NCI-H128 (cell line): ENCODE measurements around the gene TCHP.
"Not testable (repeated sequence)": the region's sequence is repeated elsewhere in the genome, so short reads cannot be mapped to it uniquely, and the experiment has no call there.

ENCODE experiments used
- DNase-seq: peaks from one replicate; lab custom pipeline; 2025; ENCODE audit not compliant: unreplicated experiment; lab: John Stamatoyannopoulos, UW

Gene TCHP

DNA sequence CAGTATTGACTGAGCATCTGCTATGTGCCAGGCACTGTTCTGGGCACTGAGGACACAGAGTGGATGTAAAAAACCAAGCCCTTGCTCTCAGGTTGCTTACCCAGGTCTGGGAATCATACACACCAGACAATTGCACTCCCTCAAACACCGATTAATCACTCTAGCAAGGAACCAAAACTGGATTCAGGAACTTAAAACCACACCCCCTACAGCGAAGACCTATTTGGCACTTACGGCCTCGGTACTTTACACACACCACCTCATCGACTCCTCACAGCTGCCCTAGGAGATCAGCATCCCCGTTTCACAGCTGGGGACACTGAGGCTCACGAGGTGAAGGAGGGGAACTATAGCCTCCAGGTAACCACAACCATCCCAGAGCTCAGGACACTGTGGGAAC is 21.3 kb upstream of the TCHP start:
- no peak for DNase-seq

DNA sequence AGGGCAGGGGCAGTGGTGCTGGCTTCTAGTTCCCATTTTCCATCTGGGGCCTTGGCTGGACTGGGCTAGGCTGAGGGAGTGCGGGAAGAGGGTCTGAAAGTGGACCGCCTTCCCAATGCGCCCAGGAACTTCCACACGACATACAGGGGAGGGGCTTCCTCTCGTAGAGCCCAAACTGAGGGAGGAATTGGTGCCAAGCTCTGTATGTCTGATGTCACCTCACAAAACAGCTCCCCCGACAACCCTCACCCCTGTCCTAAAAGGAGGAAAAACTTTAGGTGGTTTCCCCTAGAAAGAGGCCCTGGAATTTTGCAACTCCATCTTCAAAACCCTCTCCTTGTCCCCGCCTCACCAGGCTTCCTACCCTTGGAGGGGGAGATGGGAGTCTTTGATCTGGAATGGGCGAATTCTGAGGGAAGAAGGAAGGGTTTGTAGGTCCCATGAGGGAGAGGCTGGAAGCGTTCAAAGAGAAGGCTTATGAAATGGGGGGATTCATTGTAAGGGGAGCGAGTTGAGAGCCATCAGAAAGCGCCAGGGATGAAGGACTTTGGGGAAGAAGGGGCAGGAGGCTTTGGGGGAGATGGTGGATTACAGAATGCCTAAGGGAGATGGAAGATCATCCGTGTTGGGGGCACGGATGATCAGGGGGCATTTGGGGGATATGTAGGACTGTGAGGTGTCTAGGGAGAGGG is 20.6 kb upstream of the TCHP start:
- DNase-seq, result no peak

GRCh38 chr12:109880043-109880931 is 19.8 kb upstream of the TCHP start, which contains the start of gene GLTP:
GLTP (minus strand) TSS chr12:109880541; CDS start chr12:109880374, 167 bp downstream.
- peak; percentile 75 for DNase-seq

- no peak for DNase-seq
Measured at GRCh38 chr12:109880938-109881337, 19.1 kb upstream of the TCHP start.

- no peak for DNase-seq
Measured at GRCh38 chr12:109881752-109882151, 18.3 kb upstream of the TCHP start.

DNA sequence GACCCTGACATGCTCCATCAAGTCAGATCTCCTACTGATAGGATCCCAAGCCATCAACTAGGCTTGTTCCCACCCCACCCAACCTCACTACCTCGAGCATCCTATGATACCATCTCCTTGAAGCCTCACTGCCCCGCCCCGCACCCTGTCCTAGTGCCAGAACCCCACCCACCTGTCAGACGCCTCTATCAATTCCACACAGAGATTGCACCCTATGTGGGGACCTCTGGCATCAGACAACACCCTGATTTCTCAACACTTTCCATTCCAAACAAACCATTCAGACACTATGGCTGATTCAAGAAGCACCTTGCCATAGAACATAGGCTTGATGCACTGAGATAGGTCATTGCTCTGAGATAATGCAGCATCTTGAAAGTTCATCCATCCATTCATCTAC is 16.6 kb upstream of the TCHP start:
- no peak for DNase-seq

GRCh38 chr12:109885616-109886015 is 14.5 kb upstream of the TCHP start:
- DNase-seq, result no peak

DNA sequence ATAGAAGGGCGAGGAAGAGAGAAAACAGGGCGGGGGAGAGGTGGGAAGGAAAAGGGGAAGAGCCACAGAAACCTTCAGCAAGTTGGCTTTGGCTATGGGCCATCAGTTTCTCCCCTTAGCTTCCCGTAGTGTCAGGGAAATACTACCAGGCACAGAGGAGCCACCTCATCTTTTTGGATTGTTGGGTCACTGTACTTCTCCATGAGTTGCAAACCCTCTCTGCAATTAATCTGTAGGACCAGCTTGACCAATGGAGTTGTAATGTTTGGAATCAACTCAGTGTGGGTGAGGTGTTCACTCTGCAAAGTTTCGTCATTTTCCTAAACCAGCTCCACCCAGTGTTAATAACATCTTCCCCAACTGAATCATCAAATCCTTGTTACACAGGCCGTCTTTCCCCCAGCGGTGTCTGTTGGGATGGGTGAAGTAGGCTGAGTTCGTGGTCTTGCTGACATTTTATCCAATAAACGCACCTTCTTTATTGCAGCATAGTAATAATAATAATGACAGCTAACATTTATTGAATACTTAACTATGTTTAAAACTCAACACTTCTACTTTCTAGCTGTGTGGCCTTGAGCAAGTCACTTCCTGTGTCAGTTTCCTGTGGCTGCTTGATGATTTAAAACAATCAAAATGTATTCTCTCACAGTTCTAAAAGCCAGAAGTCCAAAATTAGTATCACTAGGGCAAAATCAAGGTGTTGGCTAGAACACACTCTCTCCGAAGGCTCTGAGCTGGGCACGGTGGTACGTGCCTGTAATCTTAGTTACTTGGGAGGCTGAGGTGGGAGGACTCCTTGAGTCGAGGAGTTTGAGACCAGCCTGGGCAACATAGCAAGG is 11.7 kb upstream of the TCHP start:
- DNase-seq, result no peak

DNA sequence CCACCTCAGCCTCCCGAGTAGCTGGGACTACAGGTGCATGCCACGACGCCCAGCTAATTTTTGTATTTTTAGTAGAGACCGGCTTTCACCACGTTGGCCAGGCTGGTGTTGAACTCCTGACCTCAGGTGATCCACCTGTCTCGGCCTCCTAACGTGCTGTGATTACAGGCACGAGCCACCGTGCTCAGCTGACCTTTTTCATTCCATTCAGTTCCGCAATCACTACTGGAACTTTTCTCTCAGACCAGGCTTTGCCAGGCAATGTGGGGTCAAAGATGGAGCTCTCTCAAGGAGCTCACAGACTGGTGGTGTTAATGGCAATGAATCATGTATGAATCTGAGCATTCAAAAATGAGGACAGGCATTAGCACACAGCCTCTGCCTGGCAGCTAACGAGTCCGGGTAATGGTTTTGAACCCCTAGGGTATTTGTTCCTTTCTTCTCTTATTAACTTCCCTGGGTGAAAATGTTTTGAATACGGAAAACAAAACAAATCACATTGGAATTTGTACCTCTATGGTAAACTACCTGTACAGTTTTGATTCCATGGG is 9.4 kb upstream of the TCHP start:
- no peak for DNase-seq

- DNase-seq, result not testable (repeated sequence)
Measured at GRCh38 chr12:109891731-109892130, 8.3 kb upstream of the TCHP start.

DNA sequence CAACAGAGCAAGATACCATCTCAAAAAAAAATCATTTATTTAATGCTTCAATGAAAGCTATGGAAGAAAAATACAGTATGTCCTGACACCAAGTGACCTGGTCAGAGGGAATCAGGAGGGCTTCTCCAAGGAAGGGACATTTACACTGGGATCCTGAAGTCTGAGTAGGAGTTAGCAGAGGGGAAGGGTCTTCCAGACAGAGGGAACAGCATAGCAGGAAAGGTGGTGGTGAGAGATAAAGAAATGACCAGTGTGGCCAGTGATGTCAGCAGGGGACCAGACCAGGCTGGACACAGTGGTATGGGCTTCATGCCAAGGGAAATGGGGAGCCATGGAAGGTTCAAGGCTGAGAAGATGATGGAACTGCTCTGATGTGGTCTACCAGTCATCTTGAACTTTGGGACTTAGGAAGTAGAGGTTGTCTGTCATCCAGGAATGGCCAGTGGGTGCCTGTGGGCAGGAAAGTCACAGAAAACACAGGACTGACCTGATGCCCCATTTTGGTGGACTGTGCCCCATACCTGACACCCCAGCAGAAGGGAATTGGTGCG is 7.8 kb upstream of the TCHP start:
- no peak for DNase-seq

DNA sequence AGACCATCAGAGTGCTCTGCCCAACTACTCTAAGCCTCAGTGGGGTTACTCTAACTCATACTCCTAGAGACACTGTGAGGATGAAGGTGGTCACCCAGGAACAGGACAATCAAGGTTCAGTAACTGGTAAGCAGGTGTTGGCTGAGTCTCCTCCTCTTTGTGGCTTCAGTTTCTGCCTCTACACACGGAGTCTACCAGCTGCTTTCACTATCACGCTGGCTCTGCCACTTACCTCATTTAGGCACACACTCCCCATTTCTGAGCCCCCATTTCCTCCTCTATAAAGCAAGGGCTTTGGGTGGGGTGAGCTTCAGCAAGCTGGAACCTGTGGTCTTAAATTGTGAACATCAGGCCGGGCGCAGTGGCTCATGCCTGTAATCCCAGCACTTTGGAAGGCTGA is 7.3 kb upstream of the TCHP start:
- no peak for DNase-seq

GRCh38 chr12:109893261-109893995 is 6.6 kb upstream of the TCHP start:
- DNase-seq, result no peak

DNA sequence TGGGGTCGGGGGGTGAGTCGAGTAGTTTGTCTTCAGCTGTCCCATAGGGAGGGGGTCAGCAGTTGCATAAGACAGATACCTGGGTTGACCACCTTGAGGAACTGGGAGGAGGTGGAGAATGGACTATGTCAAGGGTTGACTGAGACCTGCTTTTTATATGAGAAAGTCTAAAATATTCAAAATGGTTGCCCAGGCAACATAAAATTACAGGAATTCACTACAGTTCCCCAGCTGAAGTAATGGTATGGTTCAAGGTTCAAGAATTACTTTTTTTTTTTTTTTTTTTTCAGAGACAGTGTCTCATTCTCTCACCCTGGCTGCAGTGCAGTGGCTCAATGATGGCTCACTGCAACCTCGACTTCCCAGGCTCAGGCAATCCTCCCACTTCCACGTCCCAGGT is 5.1 kb upstream of the TCHP start:
- DNase-seq, result no peak

DNA sequence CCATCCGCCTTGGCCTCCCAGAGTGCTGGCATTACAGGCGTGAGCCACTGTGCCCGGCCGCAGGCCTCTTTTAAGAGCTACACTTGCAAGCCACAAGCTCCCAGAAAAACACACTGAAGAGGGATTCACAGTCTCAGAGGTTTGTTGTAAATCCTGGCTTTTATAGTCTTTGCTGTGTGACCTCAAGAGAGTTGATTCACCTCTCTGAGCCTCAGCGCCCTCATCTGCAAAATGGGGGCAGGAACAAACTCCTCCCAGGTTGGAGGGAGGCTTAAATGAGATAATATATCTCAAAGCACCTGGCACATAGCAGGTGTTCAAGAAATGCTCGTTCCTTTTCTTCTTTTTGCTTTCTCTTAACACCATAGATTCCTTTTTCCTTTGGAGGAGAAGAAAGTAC is 3.9 kb upstream of the TCHP start:
- DNase-seq, result no peak

DNA sequence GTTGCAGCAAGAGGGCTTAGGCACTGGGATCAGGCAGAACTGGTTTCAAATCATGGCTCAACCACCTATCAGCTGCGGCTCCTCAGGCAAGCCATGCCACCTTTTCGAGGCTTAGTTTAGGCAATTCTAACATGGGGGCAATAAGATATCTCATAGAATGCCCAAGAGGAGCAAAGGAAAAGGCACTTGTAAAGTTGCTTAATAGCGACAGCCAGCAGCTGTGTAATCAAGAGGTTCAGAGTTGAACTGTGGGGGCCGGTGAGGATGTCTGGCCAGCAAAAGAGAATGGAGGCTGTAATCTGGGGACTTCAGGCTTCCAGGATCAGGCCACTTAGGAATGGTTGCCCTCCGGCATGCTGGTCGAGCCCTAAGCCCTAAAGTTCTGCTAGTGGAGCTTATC is 3.0 kb upstream of the TCHP start:
- DNase-seq, result no peak

DNA sequence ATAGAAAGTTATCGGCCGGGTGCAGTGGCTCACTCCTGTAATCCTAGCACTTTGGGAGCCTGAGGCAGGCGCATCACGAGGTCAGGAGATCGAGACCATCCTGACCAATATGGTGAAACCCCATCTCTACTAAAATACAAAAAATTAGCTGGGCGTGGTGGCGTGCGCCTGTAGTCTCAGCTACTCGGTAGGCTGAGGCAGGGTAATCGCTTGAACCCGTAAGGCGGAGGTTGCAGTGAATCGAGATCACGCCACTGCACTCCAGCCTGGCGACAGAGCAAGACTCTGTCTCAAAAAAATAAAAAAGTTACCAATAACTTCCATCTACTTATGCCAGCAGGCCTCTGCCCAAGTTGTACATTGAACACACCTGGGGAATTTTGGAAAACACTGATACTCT is 729 bp upstream of the TCHP start:
- not testable (repeated sequence) for DNase-seq

DNA sequence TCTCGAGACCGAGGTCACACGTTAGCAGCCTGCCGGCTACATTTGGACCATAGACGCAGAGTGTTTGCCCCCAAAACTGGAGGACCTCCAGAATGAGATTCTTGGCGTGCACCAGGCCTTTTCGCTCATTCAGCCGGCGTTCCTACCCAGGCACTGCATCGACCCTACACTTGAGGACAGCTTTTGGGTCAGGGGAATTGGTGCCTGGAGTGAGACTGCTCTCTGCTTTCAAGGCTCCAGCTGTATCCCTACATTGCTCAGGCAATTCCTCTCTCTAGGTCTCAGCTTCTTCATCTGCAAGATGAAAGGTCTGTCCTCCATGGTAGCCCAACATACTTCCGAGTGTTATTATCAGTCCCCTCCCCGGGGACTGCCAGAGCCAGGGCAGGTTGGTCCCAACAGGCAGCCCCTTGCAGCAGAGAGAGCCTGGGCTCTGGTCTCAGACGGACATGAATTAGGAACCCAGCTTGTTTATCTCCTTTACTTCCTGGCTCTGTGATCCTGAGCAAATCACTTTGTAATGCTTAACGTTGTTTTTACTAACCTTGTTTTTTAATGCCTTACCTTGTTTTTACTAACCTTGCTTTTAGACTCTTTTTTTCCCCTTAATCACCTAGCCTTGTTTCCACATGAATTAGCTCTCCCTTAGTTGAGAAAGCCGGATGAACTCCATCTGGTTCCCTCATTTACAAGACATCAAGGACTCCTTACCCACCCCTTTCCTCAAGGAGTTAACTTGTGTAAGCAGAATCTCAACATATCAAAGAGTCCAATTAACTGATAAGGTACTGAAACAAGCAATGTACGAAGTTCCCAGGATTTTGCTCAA is 892 bp downstream of the TCHP start:
- DNase-seq, result no peak

GRCh38 chr12:109902891-109903418 is 2.9 kb downstream of the TCHP start:
- no peak for DNase-seq
